T-helper 1 cell treated with Interleukin-12 subunit alpha and Interleukin-12 subunit beta and Interleukin-4 antibody, amounts not matched to agents 30 ng/mL and 1 ng/mL, for 36 hours (primary cell): ENCODE measurements around the gene PAX6. TPM values are rescaled to one million over a fixed set of nuclear protein-coding genes. Genes with fewer than 3 reads are reported as not detected.

Experiments used
- intact Hi-C: fragments of 100-400 bp; cut with micrococcal nuclease; formaldehyde crosslinking; loops from one replicate; pipeline ENCODE4 v1.15.1; 2024
- total RNA-seq: library from RNA; stranded (reverse); gene quantifications from 2 replicates; pipeline ENCODE4 v1.2.3, GENCODE V29; 2022

The PAX6 gene
- not detected in 2 replicates for total RNA-seq

GRCh38 chr11:31810779-31811647 is at the start of gene PAX6:
TSS of gene PAX6 (minus strand) at chr11:31811322. CDS start at chr11:31806411, 4,911 bp downstream.
- intact Hi-C loops: loop anchor here (1.0 kb wide), 1 partner anchor 9 kb away; no protein-coding TSS in a partner anchor

GRCh38 chr11:31860391-31860790 is 49.3 kb upstream of the PAX6 start:
- intact Hi-C loops: no loop called here

DNA sequence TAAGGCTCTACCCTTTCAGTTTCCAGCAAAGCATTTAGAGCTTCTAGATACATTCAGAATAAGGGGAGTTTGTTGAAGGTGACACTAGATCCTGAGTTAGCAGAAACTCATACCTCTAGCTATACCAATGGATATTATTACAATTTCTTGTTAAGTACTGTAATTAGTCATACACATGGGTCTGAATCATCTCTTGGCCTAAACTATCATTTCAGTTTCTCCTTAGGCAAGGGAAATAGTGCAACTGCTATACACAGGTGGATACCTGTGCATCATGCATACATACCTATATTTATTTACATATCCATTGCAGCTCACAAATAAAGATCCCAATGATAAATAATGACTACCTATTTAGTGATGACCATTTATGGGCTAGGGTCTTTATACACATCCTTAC is 45.1 kb upstream of the PAX6 start:
- intact Hi-C loops: no loop called here

DNA sequence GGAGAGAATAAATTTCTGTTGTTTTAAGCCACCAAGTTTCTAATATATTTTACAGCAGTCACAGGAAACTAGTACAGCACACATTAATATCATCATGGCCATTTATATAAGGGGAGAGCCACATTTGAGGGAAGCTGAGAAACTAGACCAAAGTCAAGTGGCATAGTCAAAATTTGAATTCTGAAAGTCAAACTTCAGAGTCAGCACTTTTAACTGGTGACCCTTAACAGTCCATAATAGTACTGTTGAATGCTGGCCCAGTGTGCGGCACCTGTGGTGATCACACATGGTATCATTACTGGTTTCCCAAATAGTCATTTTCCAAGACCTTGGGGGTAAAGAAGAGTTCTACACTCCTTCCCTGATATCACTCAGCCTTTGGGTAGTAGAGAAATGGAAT is 44.3 kb upstream of the PAX6 start:
- intact Hi-C loops: no loop called here

- intact Hi-C loops: no loop called here
Observed at GRCh38 chr11:31850365-31850764, 39.2 kb upstream of the PAX6 start.

DNA sequence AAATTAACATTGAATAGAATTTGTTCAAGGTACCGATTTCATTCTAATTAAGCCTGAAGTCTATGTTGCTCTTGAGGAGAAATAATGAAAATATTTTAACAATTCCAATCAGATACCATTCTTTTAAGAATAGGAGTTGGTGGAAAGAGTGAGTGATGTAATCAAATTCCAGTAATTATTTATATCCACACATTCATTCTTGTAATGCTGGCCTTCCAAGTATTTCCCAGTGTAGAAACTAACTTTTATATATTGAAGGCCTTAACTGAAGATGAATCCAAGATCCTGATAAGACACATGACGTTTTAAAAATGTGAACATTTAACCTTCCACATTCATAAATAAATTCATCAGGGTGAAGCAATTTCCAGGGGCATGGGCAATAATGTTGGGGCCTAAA is 36.6 kb upstream of the PAX6 start:
- intact Hi-C loops: no loop called here

GRCh38 chr11:31845331-31845730 is 34.2 kb upstream of the PAX6 start:
- intact Hi-C loops: no loop called here

DNA sequence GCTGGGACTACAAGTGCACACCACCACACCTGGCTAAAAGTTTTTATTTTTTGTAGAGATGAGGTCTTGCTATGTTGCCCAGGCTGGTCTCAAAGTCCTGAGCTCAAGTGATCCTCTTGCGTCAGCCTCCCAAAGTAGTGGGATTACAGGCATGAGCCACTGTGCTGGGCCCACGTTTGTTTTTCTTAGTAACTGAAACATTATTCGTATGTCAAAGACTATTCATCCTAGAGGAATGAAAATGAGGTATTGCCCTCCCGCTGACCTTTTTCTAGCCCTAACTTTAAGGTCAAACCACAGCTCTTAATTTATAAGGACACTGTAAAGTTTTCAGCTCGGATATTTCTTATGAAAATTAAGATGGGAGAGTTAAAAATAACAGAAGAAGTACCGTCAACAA is 33.2 kb upstream of the PAX6 start:
- intact Hi-C loops: no loop called here

GRCh38 chr11:31841435-31841834 is 30.3 kb upstream of the PAX6 start:
- intact Hi-C loops: no loop called here

DNA sequence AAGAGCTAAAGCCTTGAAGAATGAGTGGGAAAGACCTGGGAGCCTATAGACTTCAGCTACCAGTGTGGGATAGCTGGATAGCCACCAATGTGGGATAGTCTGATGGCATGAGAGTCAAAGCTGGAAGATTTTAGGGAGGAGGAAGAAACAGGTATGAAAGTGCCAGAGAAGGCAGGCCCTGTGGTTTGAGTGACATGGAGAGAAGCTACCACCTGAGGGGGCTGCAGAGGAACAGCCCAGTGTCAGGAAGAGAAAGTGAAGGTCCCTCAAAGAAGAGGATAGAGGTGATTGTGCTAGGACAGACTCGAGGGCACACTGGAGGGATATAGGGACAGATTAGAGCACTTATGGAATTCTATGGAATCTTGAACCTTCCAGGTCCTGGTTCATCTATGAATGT is 23.1 kb upstream of the PAX6 start:
- intact Hi-C loops: loop anchor here (1.0 to 5.0 kb wide), 2 partner anchors 37 to 124 kb away; no protein-coding TSS in a partner anchor

DNA sequence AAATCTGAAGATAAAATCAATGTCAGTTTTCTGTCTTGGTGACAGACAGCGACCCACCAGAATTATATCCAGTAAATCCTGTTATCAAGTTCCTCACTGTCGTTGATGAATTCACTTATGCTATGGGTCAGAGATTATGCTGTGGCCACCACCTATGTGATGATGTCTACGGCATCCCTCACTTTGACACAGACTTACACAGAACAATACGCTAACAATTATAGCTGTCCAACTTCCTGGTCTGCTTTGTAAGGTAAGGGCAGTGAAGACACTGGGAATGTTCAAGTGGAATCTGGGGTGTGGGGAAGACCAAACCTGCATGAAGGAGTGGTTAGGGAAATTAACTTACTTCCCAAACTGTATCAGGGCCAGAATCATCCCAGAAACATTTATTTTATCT is 19.3 kb upstream of the PAX6 start:
- intact Hi-C loops: loop anchor here (5.0 kb wide), 1 partner anchor 33 kb away; no protein-coding TSS in a partner anchor

DNA sequence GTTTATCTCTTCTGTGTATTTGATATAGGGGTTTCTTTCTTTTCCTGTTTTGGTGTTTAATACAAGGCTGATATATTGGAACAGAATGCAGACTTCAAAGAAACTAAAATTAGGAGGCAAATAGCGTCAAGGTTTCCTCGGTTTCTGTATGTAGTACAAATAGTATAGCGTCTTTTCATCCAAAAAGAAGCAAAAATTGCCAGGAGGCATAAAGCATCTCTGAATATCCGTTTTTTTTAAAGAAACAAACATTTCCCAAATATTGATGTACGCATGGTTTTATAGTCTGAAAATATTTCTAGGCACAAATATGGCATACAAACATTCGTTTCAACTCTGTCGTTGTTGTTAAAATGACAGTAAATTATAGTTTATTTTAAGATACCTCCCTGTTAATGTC is 17.1 kb upstream of the PAX6 start:
- intact Hi-C loops: no loop called here

DNA sequence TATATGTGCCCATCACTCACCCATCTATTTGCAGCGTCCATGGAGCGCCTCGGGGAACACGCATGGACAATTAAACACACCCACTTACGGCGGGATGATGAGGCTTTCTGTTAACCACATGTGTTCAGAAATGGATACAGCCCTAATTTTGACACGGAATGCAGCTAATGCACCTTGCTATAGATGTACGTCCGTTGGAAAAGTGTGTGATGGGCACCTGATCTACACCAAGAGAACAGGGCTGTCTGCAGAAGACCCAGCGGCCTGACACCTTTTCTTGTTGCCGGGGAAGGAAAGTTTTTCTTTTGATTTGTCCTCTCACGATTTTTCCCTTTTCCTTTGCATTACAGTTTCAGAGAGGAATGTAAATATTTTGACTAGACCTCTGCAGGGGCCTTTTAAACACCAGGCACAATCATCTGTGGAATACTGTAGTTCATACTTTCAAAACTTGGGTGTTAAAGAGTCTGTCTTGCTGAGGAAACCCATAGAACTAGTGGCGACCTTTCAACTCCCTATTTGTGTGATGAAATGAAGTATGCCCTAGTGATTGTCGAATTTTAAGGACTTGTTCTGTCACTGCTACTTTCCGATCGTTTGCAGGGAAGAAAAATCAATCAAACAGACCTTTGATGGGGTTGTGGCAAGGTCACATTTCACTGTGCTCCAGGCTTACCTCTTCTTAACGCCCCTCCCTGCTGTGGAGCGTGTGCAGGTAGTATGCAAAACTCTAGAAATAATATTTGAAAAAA is 16.5 kb upstream of the PAX6 start:
- intact Hi-C loops: loop anchor here (1.0 kb wide), 1 partner anchor 10 kb away; no protein-coding TSS in a partner anchor

- intact Hi-C loops: loop anchor here (1.0 kb wide), 1 partner anchor 9 kb away; no protein-coding TSS in a partner anchor
Observed at GRCh38 chr11:31826536-31827438, 15.7 kb upstream of the PAX6 start.

DNA sequence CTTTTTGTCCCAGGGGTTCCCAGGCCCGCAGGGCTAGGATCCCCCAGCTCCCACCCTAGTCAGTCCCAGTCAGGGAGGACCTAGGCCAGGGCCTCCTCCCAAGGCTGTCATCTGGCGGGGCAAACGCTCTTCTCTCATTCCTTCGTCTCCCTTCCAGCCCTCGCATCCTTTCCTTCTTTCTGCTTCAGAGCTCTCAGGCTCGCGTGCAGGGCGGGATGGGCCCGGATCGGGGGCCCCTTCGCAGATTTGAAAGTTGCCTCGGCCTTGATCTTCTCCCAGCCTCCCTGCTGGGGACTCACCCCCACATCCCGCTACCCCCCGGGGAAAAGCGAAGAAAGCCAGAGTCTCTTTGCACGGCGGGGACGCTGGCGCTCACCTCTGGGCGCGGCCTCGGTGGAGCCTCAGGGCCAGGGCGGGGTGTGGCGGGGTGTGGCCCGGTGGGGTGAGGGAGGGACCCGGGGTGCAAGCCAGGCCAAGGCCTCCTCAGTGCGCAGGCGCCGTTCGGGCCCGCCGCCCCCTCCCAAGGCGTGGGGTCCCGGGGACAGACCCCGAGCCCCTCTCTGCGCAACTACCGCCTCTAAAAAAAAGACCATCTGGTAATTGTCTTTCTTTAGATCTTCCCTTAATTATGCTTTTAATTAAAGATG is 14.8 kb upstream of the PAX6 start:
- intact Hi-C loops: no loop called here

DNA sequence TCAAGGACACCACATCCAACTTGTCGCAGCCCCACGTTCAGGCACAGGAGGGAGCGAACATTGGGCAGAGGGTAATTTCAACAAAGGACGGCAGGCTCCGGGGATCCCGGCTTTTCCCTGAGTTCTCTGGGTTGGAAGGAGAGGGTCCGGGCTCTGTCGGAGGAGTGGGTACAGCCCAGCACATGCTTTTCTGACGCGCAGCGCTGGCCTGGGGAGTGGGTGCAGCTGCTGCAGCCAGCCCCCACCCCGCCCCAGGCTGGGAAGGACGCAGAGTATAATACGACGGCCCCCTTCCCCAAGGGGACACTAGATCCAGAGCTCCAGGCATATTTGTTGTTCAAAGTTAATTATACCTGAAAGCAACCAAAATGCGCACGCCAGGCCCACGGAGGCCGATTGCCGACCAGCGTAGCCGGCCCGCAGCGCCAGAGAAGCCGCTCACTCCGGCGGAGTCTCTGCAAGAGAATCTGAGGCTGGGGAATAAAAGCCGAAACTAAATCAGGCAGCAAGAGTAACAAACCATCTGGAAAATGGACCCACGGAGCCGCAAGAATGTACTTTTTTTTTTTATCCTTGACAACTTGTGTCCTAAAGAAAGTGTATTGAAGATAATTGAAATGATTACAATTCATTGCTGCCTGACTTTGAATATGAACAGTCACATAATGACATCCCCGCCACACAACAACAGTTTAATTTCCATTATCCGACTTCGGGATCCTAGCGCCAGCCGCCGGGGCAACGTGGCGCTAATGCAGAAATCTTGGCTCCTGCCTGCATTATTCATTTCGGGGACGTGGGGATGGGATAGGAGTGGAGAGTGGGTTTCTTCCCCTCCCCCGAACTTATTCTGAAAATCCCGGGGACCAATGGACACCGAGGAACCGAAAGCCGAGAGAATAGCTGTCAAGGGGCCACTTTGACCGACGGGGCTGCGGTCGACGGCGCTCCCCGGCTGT is 14.0 kb upstream of the PAX6 start:
- intact Hi-C loops: no loop called here

- intact Hi-C loops: no loop called here
Observed at GRCh38 chr11:31824332-31824878, 13.3 kb upstream of the PAX6 start.

DNA sequence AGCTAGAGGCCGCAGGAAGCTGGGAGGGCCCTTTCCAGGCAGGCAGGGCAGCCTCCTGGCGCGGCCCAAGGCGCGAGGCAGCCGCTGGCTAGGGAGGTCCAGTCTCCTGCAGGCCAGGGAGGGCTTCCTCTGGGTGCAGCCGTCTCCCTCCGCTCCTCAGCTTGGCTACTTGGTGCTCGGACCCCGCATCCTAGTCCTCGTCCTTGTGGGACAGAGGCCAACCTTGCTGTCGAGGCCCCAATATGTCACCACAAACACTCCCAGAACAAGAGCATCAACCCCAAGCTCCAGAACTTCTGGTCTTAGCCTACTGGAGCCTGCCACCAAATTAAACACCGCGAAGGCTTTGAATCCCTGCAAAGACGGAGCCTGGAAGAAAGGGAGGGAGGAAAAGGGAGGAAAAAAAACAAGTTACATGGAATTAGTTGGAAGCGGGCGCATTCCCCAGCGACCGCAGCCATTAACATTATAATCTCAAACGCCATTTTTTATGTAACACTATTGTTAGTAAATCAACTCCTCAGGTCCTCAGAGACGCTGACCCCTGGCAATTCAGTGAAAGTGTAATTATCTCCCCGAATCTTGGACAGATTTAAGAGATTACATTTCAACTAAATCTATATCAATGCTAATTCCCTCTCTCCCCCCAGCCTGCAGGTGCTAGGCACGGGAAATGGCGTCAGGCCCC is 12.7 kb upstream of the PAX6 start:
- intact Hi-C loops: no loop called here
